ENCODE results near the gene CMPK2. TPM values are rescaled to one million over a fixed set of nuclear protein-coding genes. Genes with fewer than 3 reads are reported as not detected.

CMPK2 gene
- total RNA-seq, 1 donor: 1.9 TPM

- TF ChIP-seq CTCF (IDR thresholded peaks at IDR 0.05; ENCODE audit: insufficient read depth, low read length): no peak
- H3K4me3 ChIP-seq (ENCODE audit: low read depth, low read length): no peak overlapping the region
- no peak for DNase-seq (ENCODE audit: low read depth)
Observed at GRCh38 chr2:6856548-6856920, 9.2 kb downstream of the CMPK2 start.

GRCh38 chr2:6855860-6856547 lies 9.7 kb downstream of the CMPK2 start:
- DNase-seq (ENCODE audit: low read depth): no peak
- no peak overlapping the region for H3K4me3 ChIP-seq (ENCODE audit: low read depth, low read length)
- TF ChIP-seq CTCF (IDR thresholded peaks at IDR 0.05; ENCODE audit: insufficient read depth, low read length): no peak

- no peak for TF ChIP-seq CTCF (IDR thresholded peaks at IDR 0.05; ENCODE audit: insufficient read depth, low read length)
- no peak overlapping the region for H3K4me3 ChIP-seq (ENCODE audit: low read depth, low read length)
- DNase-seq (ENCODE audit: low read depth): no peak
Observed at GRCh38 chr2:6854416-6854815, 11.3 kb downstream of the CMPK2 start.

- no peak for DNase-seq (ENCODE audit: low read depth)
- TF ChIP-seq CTCF (IDR thresholded peaks at IDR 0.05; ENCODE audit: insufficient read depth, low read length): no peak
- H3K4me3 ChIP-seq (ENCODE audit: low read depth, low read length): no peak overlapping the region
Observed at GRCh38 chr2:6852195-6852594, 13.5 kb downstream of the CMPK2 start.

- no peak overlapping the region for H3K4me3 ChIP-seq (ENCODE audit: low read depth, low read length)
- no peak for TF ChIP-seq CTCF (IDR thresholded peaks at IDR 0.05; ENCODE audit: insufficient read depth, low read length)
- DNase-seq (ENCODE audit: low read depth): peak; percentile 80
Observed at GRCh38 chr2:6846967-6847681, 18.6 kb downstream of the CMPK2 start.

GRCh38 chr2:6846540-6846939 lies 19.2 kb downstream of the CMPK2 start:
- no peak for TF ChIP-seq CTCF (IDR thresholded peaks at IDR 0.05; ENCODE audit: insufficient read depth, low read length)
- no peak for DNase-seq (ENCODE audit: low read depth)
- no peak overlapping the region for H3K4me3 ChIP-seq (ENCODE audit: low read depth, low read length)

Data from fibroblast of the aortic adventitia (primary cell).